ENCODE measurements around the gene SKOR2.
"Not testable (repeated sequence)": the region's sequence is repeated elsewhere in the genome, so short reads cannot be mapped to it uniquely, and the experiment has no call there.

The SKOR2 gene

GRCh38 chr18:47168913-47169312 is 82.5 kb downstream of the SKOR2 start:
- H3K56ac ChIP-seq (ENCODE audit: low read length), result no peak overlapping the region
- H2BK120ac ChIP-seq (ENCODE audit: low read depth, low read length), result no peak overlapping the region
- DNase-seq, result no peak
- no peak overlapping the region for H2BK15ac ChIP-seq (replicated peaks; ENCODE audit: low read depth)
- no peak overlapping the region for H4K5ac ChIP-seq (ENCODE audit: low read length)
- no peaks in the 10 kb centered on the region for H3K27me3 ChIP-seq (ENCODE audit: insufficient read depth, low read length, poor library complexity)
- peaks cover 14% of the 10 kb centered on the region for H3K79me1 ChIP-seq (ENCODE audit: low read length)
- no CpG with 5 or more reads among the region's 1 CpG for WGBS (ENCODE audit: extremely low coverage, insufficient coverage, low lambda C conversion rate)
- peaks cover 20% of the 10 kb centered on the region for H3K79me2 ChIP-seq (ENCODE audit: control insufficient read depth, insufficient read depth, low read length)
- no peak overlapping the region for H4K8ac ChIP-seq (ENCODE audit: low read depth, low read length)
- H3K36me3 ChIP-seq (ENCODE audit: control insufficient read depth, insufficient read depth, low read length), result no peaks in the 10 kb centered on the region
- H3K9ac ChIP-seq (ENCODE audit: low read length), result no peak overlapping the region
- no peak overlapping the region for H2AK5ac ChIP-seq (ENCODE audit: low read length)
- H3K18ac ChIP-seq (ENCODE audit: low read length), result no peak overlapping the region
- H3K23ac ChIP-seq (ENCODE audit: low read length), result no peak overlapping the region
- H3K4me2 ChIP-seq (ENCODE audit: low read length), result no peak overlapping the region
- no peak overlapping the region for H2BK5ac ChIP-seq (ENCODE audit: low read length)
- no peak overlapping the region for H3K4ac ChIP-seq (ENCODE audit: low read depth, low read length)
- H3K4me3 ChIP-seq (ENCODE audit: low read length), result no peak overlapping the region
- no peak overlapping the region for H3K27ac ChIP-seq (ENCODE audit: low read depth, low read length)
- no peaks in the 10 kb centered on the region for H3K4me1 ChIP-seq (ENCODE audit: control insufficient read depth, low read depth, low read length)

GRCh38 chr18:47168509-47168908 is 83.0 kb downstream of the SKOR2 start:
- Histone ChIP-seq H3K23ac (ENCODE audit: low read length) (no peak overlapping the region), H3K27ac (ENCODE audit: low read depth, low read length) (no peak overlapping the region), H4K8ac (ENCODE audit: low read depth, low read length) (no peak overlapping the region), H3K27me3 (ENCODE audit: insufficient read depth, low read length, poor library complexity) (no peaks in the 10 kb centered on the region), H3K79me1 (ENCODE audit: low read length) (peaks cover 10% of the 10 kb centered on the region), H2BK5ac (ENCODE audit: low read length) (no peak overlapping the region), H2BK15ac (replicated peaks; ENCODE audit: low read depth) (no peak overlapping the region), H3K4me1 (ENCODE audit: control insufficient read depth, low read depth, low read length) (no peaks in the 10 kb centered on the region), H3K4me3 (ENCODE audit: low read length) (no peak overlapping the region), H3K56ac (ENCODE audit: low read length) (no peak overlapping the region), H3K9ac (ENCODE audit: low read length) (no peak overlapping the region), H3K36me3 (ENCODE audit: control insufficient read depth, insufficient read depth, low read length) (no peaks in the 10 kb centered on the region), H3K4me2 (ENCODE audit: low read length) (no peak overlapping the region), H4K5ac (ENCODE audit: low read length) (no peak overlapping the region), H3K4ac (ENCODE audit: low read depth, low read length) (no peak overlapping the region), H2AK5ac (ENCODE audit: low read length) (no peak overlapping the region), H3K79me2 (ENCODE audit: control insufficient read depth, insufficient read depth, low read length) (peaks cover 16% of the 10 kb centered on the region), H3K18ac (ENCODE audit: low read length) (no peak overlapping the region), H2BK120ac (ENCODE audit: low read depth, low read length) (no peak overlapping the region)
- DNase-seq, result no peak

GRCh38 chr18:47166294-47166693 is 85.2 kb downstream of the SKOR2 start:
- Histone ChIP-seq H3K4me3 (ENCODE audit: low read length) (no peak overlapping the region), H3K79me1 (ENCODE audit: low read length) (peaks cover 13% of the 10 kb centered on the region), H3K4me2 (ENCODE audit: low read length) (no peak overlapping the region), H3K56ac (ENCODE audit: low read length) (no peak overlapping the region), H2BK120ac (ENCODE audit: low read depth, low read length) (no peak overlapping the region), H3K4me1 (ENCODE audit: control insufficient read depth, low read depth, low read length) (no peaks in the 10 kb centered on the region), H2BK15ac (replicated peaks; ENCODE audit: low read depth) (no peak overlapping the region), H3K4ac (ENCODE audit: low read depth, low read length) (no peak overlapping the region), H4K8ac (ENCODE audit: low read depth, low read length) (no peak overlapping the region), H4K5ac (ENCODE audit: low read length) (no peak overlapping the region), H3K79me2 (ENCODE audit: control insufficient read depth, insufficient read depth, low read length) (peaks cover 18% of the 10 kb centered on the region), H3K27me3 (ENCODE audit: insufficient read depth, low read length, poor library complexity) (no peaks in the 10 kb centered on the region), H3K36me3 (ENCODE audit: control insufficient read depth, insufficient read depth, low read length) (no peaks in the 10 kb centered on the region), H3K9ac (ENCODE audit: low read length) (no peak overlapping the region), H3K23ac (ENCODE audit: low read length) (no peak overlapping the region), H3K18ac (ENCODE audit: low read length) (no peak overlapping the region), H2BK5ac (ENCODE audit: low read length) (no peak overlapping the region), H2AK5ac (ENCODE audit: low read length) (no peak overlapping the region), H3K27ac (ENCODE audit: low read depth, low read length) (no peak overlapping the region)
- DNase-seq, result no peak
- no CpG with 5 or more reads among the region's 2 CpGs for WGBS (ENCODE audit: extremely low coverage, insufficient coverage, low lambda C conversion rate)

GRCh38 chr18:47163241-47163640 is 88.2 kb downstream of the SKOR2 start:
- DNase-seq, result no peak
- H2BK120ac ChIP-seq (ENCODE audit: low read depth, low read length), result no peak overlapping the region
- peaks cover 18% of the 10 kb centered on the region for H3K79me1 ChIP-seq (ENCODE audit: low read length)
- H3K4me2 ChIP-seq (ENCODE audit: low read length), result no peak overlapping the region
- peaks cover 2% of the 10 kb centered on the region for H3K4me1 ChIP-seq (ENCODE audit: control insufficient read depth, low read depth, low read length)
- H3K27ac ChIP-seq (ENCODE audit: low read depth, low read length), result no peak overlapping the region
- H3K9ac ChIP-seq (ENCODE audit: low read length), result no peak overlapping the region
- no peak overlapping the region for H2BK15ac ChIP-seq (replicated peaks; ENCODE audit: low read depth)
- H3K27me3 ChIP-seq (ENCODE audit: insufficient read depth, low read length, poor library complexity), result no peaks in the 10 kb centered on the region
- no CpG with 5 or more reads among the region's 5 CpGs for WGBS (ENCODE audit: extremely low coverage, insufficient coverage, low lambda C conversion rate)
- no peak overlapping the region for H4K5ac ChIP-seq (ENCODE audit: low read length)
- no peak overlapping the region for H3K56ac ChIP-seq (ENCODE audit: low read length)
- H2BK5ac ChIP-seq (ENCODE audit: low read length), result no peak overlapping the region
- no peak overlapping the region for H2AK5ac ChIP-seq (ENCODE audit: low read length)
- H3K4ac ChIP-seq (ENCODE audit: low read depth, low read length), result no peak overlapping the region
- H3K79me2 ChIP-seq (ENCODE audit: control insufficient read depth, insufficient read depth, low read length), result peaks cover 28% of the 10 kb centered on the region
- no peak overlapping the region for H4K8ac ChIP-seq (ENCODE audit: low read depth, low read length)
- H3K36me3 ChIP-seq (ENCODE audit: control insufficient read depth, insufficient read depth, low read length), result no peaks in the 10 kb centered on the region
- no peak overlapping the region for H3K4me3 ChIP-seq (ENCODE audit: low read length)
- H3K18ac ChIP-seq (ENCODE audit: low read length), result no peak overlapping the region
- no peak overlapping the region for H3K23ac ChIP-seq (ENCODE audit: low read length)

- Histone ChIP-seq H3K4ac (ENCODE audit: low read depth, low read length) (no peak overlapping the region), H3K56ac (ENCODE audit: low read length) (no peak overlapping the region), H3K36me3 (ENCODE audit: control insufficient read depth, insufficient read depth, low read length) (no peaks in the 10 kb centered on the region), H3K9ac (ENCODE audit: low read length) (no peak overlapping the region), H4K8ac (ENCODE audit: low read depth, low read length) (no peak overlapping the region), H2AK5ac (ENCODE audit: low read length) (no peak overlapping the region), H3K27me3 (ENCODE audit: insufficient read depth, low read length, poor library complexity) (no peaks in the 10 kb centered on the region), H4K5ac (ENCODE audit: low read length) (no peak overlapping the region), H3K4me1 (ENCODE audit: control insufficient read depth, low read depth, low read length) (peaks cover 2% of the 10 kb centered on the region), H2BK120ac (ENCODE audit: low read depth, low read length) (no peak overlapping the region), H3K18ac (ENCODE audit: low read length) (no peak overlapping the region), H2BK5ac (ENCODE audit: low read length) (no peak overlapping the region), H3K79me2 (ENCODE audit: control insufficient read depth, insufficient read depth, low read length) (peaks cover 22% of the 10 kb centered on the region), H3K79me1 (ENCODE audit: low read length) (peaks cover 16% of the 10 kb centered on the region), H3K4me2 (ENCODE audit: low read length) (no peak overlapping the region), H3K4me3 (ENCODE audit: low read length) (no peak overlapping the region), H3K27ac (ENCODE audit: low read depth, low read length) (no peak overlapping the region), H2BK15ac (replicated peaks; ENCODE audit: low read depth) (no peak overlapping the region), H3K23ac (ENCODE audit: low read length) (no peak overlapping the region)
- WGBS (ENCODE audit: extremely low coverage, insufficient coverage, low lambda C conversion rate), result no CpG with 5 or more reads among the region's 5 CpGs
- DNase-seq, result peak; percentile 70
Measured at GRCh38 chr18:47160256-47160655, 91.2 kb downstream of the SKOR2 start.

- not testable (repeated sequence) for H3K56ac ChIP-seq (ENCODE audit: low read length); H3K23ac ChIP-seq (ENCODE audit: low read length); H2BK5ac ChIP-seq (ENCODE audit: low read length); H3K4ac ChIP-seq (ENCODE audit: low read depth, low read length); H2BK120ac ChIP-seq (ENCODE audit: low read depth, low read length); H3K36me3 ChIP-seq (ENCODE audit: control insufficient read depth, insufficient read depth, low read length); H3K27me3 ChIP-seq (ENCODE audit: insufficient read depth, low read length, poor library complexity); H2BK15ac ChIP-seq (replicated peaks; ENCODE audit: low read depth); H4K8ac ChIP-seq (ENCODE audit: low read depth, low read length); H3K4me2 ChIP-seq (ENCODE audit: low read length); H3K4me1 ChIP-seq (ENCODE audit: control insufficient read depth, low read depth, low read length); H3K18ac ChIP-seq (ENCODE audit: low read length); H2AK5ac ChIP-seq (ENCODE audit: low read length); H3K9ac ChIP-seq (ENCODE audit: low read length); H4K5ac ChIP-seq (ENCODE audit: low read length); H3K27ac ChIP-seq (ENCODE audit: low read depth, low read length); H3K4me3 ChIP-seq (ENCODE audit: low read length)
- WGBS (ENCODE audit: extremely low coverage, insufficient coverage, low lambda C conversion rate), result no CpG with 5 or more reads among the region's 16 CpGs
- DNase-seq, result peak; percentile 78
- H3K79me2 ChIP-seq (ENCODE audit: control insufficient read depth, insufficient read depth, low read length), result peaks cover 21% of the 10 kb centered on the region
- peaks cover 13% of the 10 kb centered on the region for H3K79me1 ChIP-seq (ENCODE audit: low read length)
Measured at GRCh38 chr18:47158404-47158803, 93.1 kb downstream of the SKOR2 start.
